HG03521 (cell line): ENCODE measurements around the gene TMEFF2.

Source experiments
- ATAC-seq: cut with Tn5 transposase; IDR thresholded peaks from one replicate; pipeline ENCODE4 v1.9.1; 2021; ENCODE audit warnings: mild to moderate bottlenecking, moderate library complexity; ENCODE audit not compliant: unreplicated experiment

Gene TMEFF2

GRCh38 chr2:191979221-191979730 lies 215.5 kb downstream of the TMEFF2 start:
- ATAC-seq: no peak

- no peak for ATAC-seq
Measured at GRCh38 chr2:191977754-191978153, 217.0 kb downstream of the TMEFF2 start.

GRCh38 chr2:191976436-191976835 lies 218.3 kb downstream of the TMEFF2 start:
- ATAC-seq: no peak

DNA sequence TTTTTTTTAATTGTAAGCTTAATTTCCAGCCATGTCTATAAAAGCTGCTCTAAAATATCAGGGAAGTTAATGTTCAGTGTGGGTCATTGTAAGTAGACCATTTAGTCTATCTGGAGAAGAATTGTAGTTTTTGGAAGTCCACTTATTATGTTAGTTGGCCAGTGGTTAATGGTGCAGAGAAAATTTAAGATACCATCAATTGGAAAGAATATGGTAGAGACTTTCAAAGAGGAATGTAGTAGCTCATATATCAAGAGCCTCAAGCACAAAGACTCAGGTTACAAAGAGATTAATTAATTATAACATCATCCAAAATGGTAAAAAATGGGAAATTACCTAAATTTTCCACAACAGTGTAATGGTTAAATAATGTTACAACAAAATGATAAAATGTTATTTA lies 220.1 kb downstream of the TMEFF2 start:
- ATAC-seq: no peak

DNA sequence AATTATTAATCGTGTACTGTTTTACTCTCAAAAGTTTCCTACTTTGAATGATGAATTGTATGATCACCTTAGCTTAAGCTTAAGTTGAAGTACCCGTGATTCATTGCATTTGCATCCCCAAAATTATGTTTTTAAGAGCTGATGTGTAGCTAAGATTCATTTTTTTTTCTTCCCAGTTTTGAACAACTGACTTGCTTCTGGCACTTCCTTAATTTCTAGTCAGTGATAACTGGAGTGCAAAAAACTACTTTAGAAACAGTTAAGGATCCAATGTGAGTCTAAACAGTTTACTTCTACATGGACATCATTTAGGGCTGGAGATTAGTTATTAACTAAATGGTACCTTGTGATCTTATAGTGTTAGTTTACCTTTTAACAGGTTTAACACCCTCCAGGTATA lies 223.9 kb downstream of the TMEFF2 start:
- ATAC-seq: no peak

DNA sequence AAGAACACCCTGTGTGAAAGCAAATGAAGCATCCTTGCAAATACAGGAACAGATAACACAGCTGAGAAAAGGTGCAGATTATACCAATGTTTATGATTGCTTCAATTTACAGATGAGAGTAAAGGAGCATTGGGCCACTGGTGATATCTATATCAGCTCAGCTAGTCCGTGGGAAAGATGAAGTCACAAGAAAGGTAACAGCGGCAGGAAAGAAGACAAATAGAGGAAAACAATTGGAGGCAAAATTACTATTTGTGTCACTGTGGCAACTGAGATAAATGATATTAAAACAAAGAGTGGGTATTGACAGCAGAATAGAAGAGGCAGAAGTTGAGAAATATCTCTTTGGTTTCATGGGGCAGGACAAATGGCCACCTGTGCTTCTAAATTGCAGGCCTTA lies 226.6 kb downstream of the TMEFF2 start:
- no peak for ATAC-seq

DNA sequence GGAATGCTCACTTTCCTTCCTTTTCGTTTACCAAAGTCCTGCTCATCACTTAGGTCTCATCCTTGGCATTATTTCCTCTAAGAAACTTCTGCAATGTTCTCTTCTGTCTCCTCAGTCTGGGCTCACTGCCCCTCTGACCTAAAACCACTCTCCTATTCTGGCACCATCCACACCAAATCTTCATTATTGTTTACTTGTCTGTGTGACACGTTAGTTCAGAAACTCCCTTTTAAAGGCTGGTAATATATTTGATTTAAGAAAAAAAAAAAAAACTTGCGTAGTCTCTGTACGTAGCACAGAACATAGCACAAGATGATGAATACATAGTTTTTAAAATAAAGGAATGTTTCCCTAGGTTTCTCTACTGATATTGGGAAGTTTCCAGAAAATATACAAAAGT lies 229.0 kb downstream of the TMEFF2 start:
- no peak for ATAC-seq

DNA sequence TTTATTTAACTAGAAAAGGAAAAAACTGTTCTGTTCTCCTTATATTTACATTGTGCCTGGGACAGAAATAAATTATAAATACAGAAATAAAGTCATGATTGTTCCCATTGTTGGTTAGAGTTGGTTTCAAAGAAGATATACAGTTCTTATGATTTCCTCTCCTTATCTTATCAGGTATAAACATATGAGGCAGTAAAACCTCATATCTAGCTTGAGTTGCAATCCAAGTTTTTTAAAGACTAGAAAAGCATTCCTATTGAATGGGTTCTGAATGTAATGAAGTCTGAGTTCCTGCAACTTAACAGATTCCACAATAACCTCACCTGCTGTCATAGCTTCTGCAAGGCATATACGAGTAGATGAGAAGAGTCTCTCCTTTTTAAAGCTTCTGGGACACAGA lies 233.2 kb downstream of the TMEFF2 start:
- no peak for ATAC-seq

GRCh38 chr2:191959209-191959608 lies 235.5 kb downstream of the TMEFF2 start:
- no peak for ATAC-seq

DNA sequence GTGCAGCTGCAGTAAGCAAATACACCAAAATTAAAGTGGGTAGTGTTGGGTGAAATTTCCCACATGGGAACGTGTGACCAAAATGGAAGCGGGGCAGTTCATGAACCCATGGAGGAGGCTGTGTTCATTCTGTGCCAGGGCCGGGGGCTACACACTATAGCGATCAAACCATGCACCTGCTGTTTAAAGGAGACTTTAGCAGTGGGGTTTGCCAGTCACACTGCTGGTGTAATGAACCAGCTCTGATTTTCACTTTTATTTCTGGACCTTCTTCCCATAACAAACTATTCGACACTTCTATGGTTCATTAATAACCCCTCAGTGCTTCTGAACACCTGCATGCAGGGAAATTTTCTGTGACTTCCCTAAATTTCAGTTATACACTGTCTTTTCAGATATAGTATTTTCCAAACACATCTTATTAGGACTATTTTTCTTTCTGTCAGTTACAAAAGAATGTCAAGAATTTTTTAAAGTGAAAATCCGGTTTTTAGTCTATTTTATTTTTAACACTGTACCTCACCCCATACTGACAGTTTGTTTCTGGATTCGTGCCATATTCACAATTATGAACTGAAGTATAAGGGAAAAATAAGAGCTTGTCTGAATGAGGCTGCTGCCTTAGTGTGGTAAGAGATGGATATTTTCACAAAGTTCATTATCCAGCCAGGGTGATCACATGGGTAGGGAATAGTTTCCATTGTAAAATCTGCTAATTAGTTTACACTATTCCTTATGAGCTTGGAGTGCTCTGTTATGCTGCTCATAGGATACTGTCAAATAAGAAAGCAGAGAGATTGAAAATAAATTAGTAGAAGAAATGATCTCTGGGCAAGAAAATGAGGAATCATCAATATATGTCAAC lies 236.5 kb downstream of the TMEFF2 start:
- ATAC-seq: no peak

- ATAC-seq: no peak
Measured at GRCh38 chr2:191954451-191954850, 240.3 kb downstream of the TMEFF2 start.

DNA sequence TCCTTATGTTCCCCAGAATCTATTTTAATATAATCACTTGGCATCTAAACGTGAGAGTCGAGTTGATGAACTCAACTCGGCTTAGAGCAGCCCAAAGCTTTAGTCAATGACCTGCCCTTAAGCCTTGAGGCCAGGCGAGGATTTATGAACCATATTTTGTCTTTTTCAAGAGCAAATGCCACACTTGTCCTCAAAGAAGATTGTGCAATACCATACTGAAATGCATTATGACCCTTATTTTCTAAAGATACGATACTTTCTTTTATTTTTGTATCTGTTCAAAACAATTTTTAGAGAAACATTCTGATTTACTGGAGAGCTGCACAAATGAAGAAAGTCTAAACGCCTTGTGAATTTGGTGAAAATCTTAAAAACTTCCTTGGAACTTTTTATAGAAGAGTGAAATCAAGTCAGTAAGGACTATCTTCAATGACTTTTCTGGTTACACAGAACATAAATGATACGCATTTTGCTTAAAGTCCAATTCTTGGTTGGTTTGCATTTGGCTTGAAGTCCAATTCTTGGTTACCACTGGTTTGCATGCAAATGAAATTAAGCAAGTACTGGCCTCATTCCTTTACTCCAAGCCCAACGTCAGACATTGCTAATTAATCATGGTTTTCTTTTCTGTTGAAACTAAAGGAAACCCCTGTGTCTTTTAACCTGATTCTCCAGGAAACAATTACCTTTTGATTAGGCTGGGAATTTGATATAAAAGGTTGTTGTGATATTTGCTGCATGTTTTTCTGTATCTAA lies 242.0 kb downstream of the TMEFF2 start:
- ATAC-seq: no peak

GRCh38 chr2:191951832-191952231 lies 242.9 kb downstream of the TMEFF2 start:
- ATAC-seq: no peak

DNA sequence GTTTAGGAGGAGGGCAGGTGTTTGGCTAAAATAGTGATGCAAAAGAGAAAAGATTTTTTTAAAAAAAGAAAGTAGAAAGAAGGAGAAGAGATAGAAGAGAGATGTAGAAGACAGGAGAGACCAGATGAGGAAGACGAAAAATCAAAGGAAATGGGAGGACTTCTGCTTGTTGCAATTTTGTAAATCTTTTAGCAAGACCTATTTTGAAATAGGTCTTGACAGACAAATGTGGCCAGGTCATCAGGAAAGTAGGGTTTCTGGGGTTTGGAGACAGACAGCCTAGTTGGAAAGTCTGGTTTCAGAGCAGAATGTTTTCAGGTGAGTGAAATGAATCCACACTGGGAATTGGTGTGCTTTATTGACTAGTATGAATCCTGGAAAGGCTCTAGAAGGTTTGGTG lies 243.4 kb downstream of the TMEFF2 start:
- no peak for ATAC-seq

GRCh38 chr2:191950132-191950874 lies 244.4 kb downstream of the TMEFF2 start:
- no peak for ATAC-seq

- ATAC-seq: no peak
Measured at GRCh38 chr2:191947235-191947634, 247.5 kb downstream of the TMEFF2 start.

DNA sequence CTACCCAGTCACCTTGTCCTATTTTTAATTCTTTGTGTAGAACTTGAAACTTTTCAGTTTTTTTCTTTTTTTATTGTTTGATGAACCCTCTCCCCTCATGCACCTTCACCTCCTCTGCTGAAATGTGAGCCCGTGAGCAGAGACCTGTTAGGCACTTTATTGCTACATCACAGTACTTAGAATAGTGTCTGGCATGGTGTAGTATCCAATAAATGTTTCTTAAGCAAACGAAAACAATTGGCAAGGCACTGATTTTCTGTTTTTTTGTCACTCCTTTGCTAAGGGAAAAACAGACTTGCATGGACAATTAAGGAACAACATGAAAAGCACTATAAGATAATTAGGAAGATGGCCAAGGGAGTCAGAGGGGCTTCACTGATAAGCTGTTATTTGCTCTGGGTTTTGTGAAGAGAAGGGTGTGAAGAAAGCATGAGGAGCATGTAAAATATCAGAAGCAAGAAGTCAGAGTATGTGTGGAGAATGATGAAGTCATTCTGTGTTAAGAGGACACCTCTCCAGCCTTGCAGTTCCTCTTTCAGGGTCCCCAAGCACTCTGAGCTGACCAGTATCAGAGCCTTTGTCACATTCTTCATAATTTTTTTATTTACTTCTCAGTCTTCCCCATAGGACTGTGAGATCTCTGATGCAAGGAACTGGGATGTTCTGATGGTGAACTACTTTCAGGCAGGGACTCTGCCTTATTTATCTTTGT lies 248.1 kb downstream of the TMEFF2 start:
- no peak for ATAC-seq

DNA sequence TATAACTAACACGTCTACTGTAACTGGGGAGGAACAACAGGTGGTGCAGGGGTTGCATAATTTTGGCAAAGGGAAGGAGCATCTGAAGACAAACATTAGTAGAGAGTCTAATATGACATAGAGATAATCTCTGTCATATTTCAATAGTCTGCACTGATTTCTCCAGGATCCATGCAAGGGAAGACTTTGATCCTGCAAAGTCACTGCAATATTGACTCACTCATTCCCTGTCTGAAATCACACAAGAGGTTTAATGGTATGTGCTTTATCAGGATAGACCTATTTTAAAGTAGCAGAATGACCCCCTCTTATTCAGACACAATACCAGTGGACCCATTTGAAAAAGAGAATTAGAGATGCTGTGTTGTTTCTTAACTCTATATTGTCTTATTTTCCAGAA lies 249.1 kb downstream of the TMEFF2 start:
- no peak for ATAC-seq

DNA sequence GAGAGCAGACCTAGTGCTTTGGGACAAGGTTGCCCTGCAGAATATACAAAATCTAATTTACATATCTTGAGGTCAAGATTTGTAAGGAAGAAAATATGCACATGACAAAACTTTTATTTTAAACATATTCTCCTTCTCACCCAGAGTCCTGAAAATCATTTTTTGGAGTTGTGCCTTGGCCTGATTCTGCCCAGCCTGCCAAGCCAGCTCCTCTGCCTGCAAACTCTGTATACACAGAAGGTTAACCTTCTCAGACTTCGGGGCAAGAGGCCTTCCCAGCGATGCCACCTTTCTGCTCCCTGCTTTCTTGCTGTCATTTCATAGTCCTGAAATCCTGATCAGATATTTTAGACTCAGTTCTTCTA lies 252.0 kb downstream of the TMEFF2 start:
- ATAC-seq: no peak

DNA sequence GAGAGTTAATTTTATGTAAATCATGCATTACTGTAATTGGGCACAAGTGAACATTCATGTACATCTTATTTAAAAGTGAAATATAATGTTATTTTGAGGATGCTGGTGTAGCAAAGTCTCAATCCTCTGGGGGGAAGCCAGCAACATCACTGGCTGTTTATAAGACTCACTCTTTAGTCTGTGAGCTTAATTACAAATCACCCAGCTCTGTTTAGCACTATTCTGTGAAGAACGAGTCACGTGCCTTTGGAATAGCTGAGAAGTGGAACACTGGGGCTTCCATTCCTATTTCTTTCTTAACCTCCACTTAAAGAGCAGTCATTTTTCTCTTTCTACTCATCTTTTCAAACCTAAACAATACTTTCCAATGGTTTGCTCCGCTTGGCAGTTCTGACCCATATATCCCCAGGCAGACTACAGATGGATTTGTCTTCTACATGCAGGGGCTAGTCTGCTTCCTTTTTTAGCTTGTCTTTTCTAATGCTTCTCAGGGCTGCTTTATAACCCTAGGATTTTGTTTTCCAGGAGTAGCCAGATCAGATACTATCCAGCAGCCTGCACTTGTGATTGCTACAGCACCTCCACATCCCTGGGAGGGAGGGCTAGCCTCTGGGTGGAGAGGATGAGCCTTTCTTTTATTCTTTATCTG lies 252.5 kb downstream of the TMEFF2 start:
- ATAC-seq: no peak
